OCI-LY7 (cell line): ENCODE measurements around the gene BEND3.

ENCODE experiments used
- CTCF ChIP-seq: fragments of 200-600 bp; sonication (generic); conservative IDR thresholded peaks from 2 replicates; pipeline ENCODE4 v1.5.1; 2014; ENCODE audit warnings: mild to moderate bottlenecking, antibody characterized with exemption, low read length, moderate library complexity, mixed read lengths
- EZH2phosphoT487 ChIP-seq: fragments of 200-600 bp; sonication (generic); IDR thresholded peaks from 2 replicates; pipeline ENCODE4 v1.6.1; 2018; ENCODE audit warnings: low read depth, borderline replicate concordance, mild to moderate bottlenecking, mixed run types, antibody characterized with exemption, low read length, moderate library complexity, mixed read lengths

GRCh38 chr6:107079429-107079828, 35.9 kb downstream of the BEND3 start:
- TF ChIP-seq CTCF = 0 out of 2 replicates have a peak, but pooled peaks have one; percentile 32
- TF ChIP-seq EZH2phosphoT487 = no peak
